Activated CD4-positive, alpha-beta T cell treated with anti-CD3 and anti-CD28 coated beads for 48 hours (primary cell): ENCODE measurements around the gene IARS2.
"Not testable (repeated sequence)": the region's sequence is repeated elsewhere in the genome, so short reads cannot be mapped to it uniquely, and the experiment has no call there.

Experiments
- DNase-seq: peaks from one replicate; pipeline ENCODE4 v3.0.0-alpha.2; 2020

The IARS2 gene

DNA sequence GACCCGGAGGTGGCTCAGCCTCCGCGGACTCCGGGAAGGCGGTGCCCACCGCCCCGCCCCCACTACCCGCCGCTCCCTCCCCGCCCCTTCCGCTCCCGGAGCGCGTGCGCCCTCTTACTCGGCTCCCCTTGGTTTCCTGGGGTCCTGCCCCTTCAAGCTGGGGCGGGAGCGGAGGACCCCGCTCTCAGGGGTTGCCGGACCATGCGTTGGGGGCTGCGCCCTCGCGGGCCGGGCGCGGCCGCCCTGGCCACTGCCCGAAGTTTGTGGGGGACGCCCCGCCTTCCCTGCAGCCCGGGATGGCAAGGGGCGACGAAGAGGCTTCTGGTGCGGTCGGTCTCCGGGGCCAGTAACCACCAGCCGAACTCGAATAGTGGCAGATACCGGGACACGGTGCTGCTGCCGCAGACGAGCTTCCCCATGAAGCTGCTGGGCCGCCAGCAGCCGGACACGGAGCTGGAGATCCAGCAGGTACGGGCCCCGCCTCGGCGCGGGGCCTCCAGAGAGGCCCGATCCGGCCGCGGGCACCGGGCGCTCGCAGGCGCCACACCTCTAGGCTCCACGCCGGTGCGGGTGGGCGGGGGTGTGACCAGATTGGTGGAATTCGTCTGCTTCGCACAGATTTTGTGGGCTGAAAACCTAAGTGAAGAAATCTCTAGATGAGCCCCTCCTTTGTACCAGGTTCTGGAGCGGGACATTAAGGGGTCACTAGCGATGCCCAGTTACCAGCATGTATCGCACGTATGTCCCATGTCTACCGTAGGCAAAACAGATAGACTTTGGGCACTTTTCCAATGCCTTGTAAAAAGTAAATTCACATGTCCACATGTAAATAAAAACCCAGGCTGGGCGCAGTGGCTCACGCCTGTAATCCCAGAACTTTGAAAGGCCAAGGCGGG lies at the start of gene IARS2:
TSS of gene IARS2 (plus strand) at position 117 of the 896 bp plus-strand sequence. CDS start at position 202, 85 bp downstream.
- peak; percentile 95 for DNase-seq

DNA sequence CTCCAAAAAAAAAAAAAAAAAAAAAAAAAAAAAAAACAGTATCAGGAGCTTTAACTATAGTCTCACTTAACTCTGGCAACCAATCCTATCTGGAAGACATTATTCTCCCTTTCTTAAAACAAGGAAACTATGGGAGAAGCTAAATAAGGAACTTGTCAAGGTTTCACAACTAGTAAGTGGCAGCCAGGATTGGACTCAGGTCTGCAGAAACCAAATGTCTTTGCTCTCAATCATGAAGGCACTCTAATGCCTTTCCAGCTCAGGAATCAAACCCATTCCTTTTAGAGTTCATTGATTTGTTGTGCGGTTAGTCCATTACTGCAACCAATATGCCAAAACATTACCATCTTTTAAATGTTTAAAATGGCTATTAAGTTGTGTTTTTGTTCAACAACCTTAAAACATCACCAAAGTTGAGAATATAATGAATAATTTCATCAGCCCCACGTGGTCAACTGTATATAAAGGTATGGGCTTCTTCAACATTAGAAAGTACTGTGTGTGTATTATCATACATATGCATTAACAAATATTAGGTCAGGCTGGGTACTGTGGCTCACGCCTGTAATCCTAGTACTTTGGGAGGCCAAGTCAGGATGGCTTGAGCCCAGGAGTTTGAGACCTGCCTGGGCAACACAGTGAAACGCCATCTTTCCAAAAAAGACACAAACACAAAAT lies 49.1 kb upstream of the IARS2 start:
- no peak for DNase-seq

DNA sequence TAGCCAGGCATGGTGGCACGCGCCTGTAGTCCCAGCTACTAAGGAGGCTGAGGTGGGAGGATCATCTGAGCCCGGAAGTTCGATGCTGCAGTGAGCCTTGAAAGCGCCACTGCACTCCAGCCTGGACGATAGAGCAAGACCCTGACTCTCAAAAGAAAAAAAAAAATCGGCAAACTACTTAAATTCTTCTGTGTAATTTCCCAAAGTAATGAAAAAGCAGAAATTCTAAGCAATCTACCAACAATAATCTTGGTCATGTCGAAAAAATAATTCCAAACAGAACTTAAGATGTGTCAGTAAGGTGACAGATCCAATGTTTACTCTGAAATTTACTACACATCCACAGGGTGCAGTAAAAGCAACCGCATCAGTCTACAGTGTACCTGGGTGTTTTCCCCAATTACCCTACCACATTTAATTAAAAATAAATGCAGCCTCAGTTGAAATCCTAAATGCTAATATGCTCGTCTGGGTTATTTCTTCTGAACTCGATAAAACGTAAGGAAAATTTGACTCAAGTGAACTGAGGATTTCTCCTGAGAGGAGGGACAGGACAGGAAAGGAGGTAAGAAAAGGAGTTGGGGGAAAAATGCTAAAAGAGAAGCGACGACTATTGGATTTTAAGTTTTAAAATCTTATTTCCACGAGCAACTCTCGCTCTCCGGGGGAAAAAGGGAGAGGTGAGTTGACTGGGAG lies 48.4 kb upstream of the IARS2 start:
- DNase-seq: peak; percentile 18

DNA sequence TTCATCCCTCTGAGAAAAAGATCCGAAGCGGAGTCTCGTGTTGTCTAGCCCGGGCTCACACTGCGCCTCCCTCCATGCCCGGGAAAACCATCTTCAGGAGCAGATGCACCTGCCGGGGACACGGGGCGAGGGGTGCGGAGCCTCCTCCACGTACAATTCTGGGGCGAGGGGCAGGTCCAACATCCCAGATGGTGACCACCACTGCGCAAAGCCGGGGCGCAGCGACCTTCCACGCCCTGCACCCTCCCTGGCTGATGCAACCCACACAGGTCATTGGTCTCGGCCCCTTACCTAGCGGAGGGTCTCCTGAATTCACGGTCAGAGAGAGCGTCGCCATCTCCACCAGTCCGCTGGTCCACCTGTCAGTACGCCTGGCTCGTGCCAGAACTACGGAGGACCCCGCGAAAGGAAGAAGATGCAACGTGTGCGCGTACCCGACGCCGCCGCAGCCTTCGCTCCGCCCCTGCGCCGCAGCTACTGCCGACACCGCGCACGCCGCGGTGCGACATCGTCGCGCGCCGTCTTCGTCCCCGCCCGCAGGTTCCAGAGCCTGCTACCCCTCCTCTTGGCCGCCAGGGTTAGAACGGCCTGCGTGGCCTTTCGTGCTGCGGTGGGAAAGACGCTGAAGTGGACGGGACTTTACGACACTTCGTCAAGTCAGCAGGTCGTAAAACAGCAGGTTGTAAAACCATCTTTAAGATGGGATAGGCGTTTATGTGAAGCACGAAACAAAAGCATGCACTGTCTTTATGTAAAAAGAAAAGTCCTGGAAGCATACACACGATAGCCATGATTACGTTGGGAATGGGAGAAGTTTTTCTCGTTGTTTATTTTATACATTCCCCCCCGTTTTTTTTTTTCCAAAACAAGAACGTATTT lies 47.6 kb upstream of the IARS2 start, which contains the start of gene EPRS1:
TSS of gene EPRS1 (minus strand) at position 454 of the 879 bp plus-strand sequence. CDS start at position 337, 117 bp downstream.
- DNase-seq: peak; percentile 95

DNA sequence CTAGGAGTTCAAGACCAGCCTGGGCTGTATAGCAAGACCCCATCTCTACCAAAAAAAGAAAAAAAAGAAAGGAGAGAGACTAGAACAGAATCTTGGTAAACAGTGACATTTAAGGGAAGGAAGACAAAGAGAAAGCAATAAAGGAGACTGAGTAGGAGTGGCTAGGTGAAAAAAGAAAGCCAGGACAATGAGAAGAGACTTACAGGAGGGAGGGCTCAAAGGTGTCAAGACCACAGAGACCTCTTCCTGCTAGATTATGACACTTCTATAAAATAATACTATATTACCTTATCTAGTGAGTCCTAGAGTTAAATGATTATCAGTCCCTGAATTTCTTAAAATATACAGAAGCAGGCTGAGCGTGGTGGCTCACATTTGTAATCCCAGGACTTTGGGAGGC lies 37.6 kb upstream of the IARS2 start:
- DNase-seq: no peak

DNA sequence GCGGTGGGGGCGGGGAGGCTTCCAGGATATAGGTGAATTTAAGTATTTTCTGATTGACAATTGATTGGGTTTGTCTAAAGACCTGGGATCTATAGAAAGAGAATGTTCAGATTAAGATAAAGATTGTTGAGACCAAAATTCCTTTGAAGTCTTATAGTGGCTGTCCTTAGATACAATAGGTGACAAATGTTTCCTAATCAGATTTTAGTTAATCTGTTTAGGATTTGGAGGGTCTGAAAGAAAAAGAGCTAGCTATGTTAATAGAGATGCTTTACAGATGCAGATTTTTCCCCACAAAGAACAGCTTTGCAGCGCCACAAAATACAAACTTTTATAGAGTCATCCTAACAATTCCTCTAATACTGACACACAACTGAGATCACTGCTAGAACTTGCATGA lies 33.1 kb upstream of the IARS2 start:
- no peak for DNase-seq

DNA sequence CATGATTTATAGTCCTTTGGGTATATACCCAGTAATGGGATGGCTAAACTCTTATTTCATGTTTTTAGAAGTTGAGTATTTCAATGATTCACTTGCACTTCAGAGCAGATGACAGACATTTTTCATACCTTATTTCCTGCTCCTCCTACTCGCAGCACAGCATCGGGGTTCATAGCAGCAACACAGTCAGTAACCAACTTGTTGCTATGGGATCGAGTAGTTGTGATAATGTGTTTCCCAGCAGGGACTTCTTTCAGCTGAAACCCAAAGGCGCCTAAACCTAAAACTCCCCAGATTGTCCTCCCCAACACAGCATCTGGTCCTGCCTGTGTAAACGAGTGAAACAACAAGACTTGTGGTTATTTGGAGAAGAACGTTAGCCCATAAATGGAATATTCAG lies 31.3 kb upstream of the IARS2 start:
- DNase-seq: no peak

DNA sequence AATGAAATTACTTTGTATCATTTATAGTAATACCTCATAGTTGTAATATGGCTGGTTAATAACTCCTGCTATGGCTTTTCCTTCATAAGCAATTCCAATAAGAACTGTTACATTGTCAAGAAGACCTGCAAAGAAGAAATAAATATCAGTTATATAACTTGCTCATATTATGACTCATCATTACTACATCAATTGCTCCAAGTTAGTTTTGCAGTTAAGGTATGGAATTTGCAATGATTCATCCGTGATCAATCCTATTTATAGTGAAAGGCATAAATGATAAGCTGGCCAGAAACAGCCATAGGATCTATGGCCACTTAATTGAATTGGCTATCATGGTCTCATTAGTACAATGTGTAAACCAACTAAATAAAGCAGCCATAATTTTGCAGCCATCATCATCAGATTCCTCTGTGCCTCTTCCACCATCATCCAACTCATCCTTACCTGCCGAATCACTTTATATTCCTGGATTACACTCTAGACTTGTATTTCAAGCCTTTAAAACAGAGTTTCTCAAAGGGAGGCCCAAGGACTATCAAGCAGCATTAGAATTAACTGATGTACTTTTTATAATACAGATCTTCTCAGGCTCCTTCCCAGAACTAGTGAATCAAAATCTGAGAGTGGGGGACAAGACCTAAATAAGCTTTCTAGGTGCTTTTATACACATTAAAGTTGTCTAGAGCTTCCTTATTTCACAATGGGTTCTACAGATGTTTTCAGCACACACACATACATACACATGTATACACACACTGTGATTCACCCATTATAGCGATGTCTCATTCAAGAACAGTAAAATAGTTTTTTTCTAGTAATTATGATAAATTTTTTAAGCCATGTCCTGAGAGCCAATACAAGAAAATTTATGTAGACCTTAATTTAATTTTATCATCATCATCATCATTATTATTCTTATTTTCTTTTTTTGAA lies 26.4 kb upstream of the IARS2 start:
- DNase-seq: no peak

DNA sequence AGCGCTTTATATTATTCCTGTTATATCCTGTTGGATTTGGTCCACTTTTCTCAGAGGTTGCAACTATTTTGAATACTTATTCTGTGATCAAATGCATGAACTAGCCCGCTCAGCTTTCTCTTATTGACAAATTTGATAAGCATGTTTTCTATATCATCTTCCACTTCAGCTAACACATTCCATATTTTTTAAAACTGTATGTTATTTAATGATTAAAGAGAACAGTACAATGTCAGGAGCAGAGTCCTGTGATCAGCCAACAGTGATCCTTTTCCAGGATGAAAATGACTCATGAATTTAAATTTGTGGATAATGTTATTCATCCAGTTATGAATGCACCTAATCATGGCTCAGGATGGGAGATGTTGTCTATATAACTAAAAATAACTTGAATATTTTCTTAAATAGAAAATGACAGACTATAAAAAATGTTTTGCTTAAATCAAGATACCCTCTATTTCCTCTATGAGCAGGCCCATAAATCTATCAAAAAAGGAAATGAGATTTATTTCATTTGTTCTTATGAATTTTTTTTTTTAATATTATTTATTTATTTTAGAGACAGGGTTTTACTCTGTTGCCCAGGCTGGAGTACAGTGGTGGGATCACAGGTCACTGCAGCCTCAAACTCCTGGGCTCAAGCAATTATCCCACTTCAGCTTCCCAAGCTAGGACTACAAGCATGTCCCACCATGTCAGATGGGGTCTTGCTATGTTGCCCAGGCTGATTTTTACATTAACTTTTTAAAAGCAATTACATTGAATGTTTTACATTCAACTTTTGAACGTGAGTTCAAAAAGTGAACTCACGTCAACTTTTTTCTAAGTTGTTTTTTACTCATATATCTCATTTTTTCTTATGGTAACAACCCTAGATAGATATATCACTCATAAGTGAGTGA lies 16.8 kb upstream of the IARS2 start:
- DNase-seq: no peak

DNA sequence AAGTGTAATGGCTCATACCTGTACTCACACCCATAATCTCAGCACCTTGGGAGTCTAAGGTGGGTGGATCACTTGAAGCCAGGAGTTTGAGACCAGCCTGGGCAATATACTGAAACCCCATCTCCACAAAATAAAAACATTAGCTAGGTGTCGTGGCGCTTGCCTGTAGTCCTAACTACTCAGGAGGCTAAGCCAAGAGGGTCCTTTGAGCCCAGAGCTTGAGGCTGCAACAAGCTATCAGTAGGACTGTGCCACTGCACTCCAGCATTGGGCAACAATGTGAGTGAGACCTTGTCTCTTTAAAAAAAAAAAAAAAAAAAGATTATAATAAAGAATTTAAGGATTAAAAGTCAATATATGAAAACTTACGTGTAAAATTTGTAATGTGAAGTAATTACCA lies 16.0 kb upstream of the IARS2 start:
- no peak for DNase-seq

DNA sequence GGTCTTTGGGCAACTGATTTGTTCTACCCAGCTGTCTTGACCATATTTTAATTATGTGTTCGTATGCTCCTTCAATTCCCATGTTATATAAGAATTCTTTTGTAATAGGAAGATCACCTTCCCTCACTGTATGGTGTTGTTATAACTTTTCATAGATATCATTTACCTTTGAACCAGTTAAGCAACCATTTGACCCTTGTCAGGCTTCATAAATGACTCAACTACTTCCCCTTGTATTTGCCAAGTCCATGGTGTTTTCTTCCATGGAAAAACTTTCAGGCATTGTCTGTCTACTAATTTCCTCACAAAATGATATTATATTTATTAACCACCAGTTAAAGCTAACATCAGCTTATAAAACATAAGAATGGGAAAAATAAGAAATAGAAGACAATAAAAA lies 9.5 kb upstream of the IARS2 start:
- DNase-seq: no peak

DNA sequence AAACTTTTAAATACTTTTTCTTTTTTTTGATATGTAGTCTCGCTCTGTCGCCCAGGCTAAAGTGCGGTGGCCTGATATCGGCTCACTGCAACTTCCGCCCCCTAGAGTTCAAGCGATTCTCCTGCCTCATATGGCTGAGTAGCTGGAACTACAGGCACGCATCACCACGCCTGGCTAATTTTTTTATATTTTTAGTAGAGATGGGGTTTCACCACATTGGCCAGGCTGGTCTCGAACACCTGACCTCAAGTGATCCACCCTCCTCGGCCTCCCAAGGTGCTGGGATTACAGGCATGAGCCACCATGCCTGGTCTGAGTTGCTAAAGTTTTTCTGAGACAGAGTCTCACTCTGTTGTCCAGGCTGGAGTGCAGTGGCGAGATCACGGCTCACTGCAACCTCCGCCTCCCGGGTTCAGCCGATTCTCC lies 7.7 kb upstream of the IARS2 start:
- DNase-seq: peak; percentile 13

DNA sequence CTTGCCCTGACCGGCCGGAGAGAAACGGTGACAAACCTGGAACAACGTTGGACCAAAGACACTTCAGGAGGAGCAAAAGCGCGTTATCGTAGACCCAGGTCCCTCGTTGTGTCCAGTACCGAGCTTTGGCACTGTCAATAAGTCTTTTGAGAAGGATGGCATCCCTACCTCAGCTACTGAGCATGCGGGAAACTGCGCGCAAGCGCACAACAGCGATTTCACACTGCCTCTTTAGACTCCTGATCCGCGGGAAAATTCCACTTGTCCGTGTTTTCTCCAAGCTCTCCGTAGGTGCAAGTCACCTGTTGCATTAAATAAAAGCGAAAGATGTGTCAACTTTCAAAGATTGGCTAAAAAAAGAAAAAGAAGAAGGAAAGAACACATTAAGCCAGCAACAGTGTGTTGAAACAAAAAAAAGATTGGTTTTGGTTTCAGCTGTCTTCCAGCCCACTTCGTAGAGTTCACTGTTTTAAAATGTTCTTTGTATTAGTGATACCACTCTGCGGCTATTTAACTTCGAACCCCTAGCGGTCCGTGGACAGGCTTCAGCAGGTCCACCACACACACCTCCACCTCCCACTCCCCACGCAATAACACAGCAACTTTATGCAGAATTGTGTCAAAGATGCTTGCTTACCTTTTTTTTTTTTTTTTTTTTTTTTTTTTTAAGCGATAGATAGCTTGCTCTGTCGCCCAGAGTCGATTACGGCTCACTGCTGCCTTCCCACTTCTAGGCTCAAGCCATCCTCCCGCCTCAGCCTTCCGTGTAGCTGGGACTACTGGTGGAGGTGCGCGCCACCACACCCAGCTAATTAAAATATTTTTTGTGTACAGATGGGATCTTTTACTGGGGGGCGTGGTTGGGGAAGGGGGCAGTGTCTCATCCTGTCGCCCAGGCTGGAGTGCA lies 4.0 kb upstream of the IARS2 start, which contains the start of gene BPNT1:
TSS of gene BPNT1 (minus strand) at position 139 of the 907 bp plus-strand sequence. CDS start 9,942 bp downstream, outside the sequence.
- DNase-seq: peak; percentile 98

DNA sequence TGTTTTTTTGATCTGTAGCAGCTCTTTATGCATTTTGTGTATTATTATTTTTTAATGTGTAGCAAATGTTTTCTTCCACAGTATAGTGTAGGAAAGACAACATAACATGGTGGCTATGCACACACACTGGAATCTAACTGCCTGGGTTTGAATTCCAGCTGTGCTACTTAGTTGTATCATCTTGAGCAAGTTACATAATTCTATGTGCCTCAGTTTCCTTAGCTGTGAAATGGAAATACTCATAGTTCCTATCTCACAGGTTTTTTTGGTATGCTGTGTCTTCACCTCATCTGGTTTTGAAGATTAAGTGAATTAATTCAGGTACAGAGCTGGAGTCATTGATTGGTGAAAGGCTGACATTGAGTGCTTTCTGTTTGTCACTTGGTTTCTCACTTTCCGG lies 1.2 kb upstream of the IARS2 start:
- no peak for DNase-seq

DNA sequence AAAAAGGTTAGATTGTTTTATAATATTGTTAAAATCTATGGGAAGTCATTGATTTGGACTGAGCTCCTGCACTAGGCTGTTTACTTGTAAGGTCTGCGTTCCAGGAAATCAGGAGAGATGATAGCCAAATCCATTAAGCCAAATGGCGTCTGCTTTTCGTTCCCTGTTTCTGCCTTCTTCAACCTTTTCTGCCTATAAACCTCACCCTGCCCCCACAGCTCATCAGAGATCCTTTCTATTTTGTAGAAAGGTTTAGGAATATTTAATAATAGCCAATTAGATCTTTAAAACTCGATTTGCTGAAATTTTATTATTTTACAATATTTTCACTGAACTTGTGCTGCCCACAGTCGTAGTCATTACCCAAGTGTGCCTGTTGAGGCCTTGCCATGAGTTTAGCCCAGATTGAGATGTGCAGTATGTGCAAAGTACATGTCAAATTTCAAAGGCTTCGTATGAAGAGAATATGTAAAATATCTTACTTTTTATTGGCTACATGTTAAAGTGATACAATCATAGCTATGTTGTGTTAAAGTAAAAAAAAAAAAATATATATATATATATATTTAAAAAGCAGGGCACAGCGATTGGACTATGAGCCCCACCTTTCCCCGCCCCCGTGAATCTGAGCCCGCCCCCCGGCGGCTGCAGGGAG lies 444 bp upstream of the IARS2 start:
- no peak for DNase-seq

DNA sequence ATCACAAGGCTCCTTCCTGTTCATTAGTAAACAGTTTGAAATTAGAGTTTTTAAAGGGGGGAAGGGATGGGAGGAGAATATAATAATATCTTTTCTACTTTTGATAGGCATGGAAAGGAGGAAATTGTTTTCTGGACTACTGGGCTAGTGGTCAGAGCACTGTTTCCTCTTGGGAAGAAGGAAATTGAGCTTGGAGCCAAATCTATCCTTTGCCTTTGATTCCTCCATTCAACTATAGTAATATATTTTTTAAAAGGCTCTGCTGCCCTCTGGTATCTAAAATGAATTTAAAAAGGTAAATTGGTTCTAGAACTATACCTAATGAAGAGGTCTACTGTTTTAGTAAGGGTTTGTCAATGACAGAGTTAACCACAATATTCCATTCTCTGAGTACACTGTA lies 5.9 kb downstream of the IARS2 start:
- DNase-seq: no peak

DNA sequence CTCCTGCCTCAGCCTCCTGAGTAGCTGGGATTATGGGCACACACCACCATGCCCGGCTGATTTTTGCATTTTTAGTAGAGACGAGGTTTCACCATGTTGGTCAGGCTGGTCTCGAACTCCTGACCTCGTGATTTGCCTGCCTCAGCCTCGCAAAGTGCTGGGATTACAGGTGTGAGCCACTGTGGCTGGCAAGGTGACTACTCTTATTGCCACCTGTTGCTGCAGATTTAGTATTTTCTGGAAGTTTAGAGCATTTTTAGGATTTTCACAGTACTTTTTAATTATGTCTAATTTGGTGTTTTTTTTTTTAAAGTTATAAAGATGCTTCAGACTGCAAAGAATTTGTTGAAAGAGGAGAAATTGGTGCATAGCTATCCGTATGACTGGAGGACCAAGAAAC lies 16.5 kb downstream of the IARS2 start:
- not testable (repeated sequence) for DNase-seq

DNA sequence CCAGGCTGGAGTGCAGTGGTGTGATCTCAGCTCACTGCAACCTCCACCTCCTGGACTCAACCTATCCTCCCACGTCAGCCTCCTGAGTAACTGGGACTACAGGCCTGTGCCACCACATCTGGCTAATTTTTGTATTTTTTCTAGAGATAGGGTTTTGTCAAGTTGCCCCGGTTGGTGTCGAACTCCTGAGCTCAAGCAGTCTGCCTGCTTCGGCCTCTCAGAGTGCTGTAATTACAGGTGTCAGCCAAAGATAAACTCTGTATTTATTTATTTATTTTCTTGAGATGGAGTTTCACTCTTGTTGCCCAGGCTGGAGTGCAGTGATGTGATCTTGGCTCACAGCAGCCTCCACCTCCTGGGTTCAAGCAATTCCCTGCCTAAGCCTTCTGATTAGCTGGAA lies 18.7 kb downstream of the IARS2 start:
- DNase-seq: not testable (repeated sequence)
